Right ventricle myocardium superior (tissue), 1 donor: ENCODE measurements around the gene SEMA5B. TPM values are rescaled to one million over a fixed set of nuclear protein-coding genes. Genes with fewer than 3 reads are reported as not detected.

Experiments used
- ATAC-seq: fragments of 200-7000 bp; cut with Tn5 transposase; one replicate; pipeline ENCODE4 v1.9.1; 2020; ENCODE audit warnings: mild to moderate bottlenecking; ENCODE audit not compliant: poor library complexity
- DNase-seq: peaks from one replicate; pipeline ENCODE4 v3.0.0-alpha.2; 2020
- intact Hi-C: fragments of 100-400 bp; cut with DNase I; formaldehyde crosslinking; loops from one replicate; pipeline ENCODE4 v1.11.2; 2022
- total RNA-seq: library from RNA; stranded (reverse); fragmentation: NEBNext Ultra II Directional; extraction: Animal tissue kit (Norgen Biotek cat#: 25700); gene quantifications from one replicate; pipeline ENCODE4 v1.2.1, GENCODE V29; 2021
- donor health status: DM: no; HTN: yes; CAD: no; lungs with severe emphysema.

SEMA5B gene
- total RNA-seq, 1 donor from 2014 or later, result 2.1 TPM

- DNase-seq, result peak; percentile 51
- intact Hi-C loops, result no loop called here
- peak; percentile 84 for ATAC-seq
Measured at GRCh38 chr3:122893754-122894668, 133.6 kb downstream of the SEMA5B start.

GRCh38 chr3:122893282-122893681 lies 134.3 kb downstream of the SEMA5B start:
- DNase-seq, result no peak
- intact Hi-C loops, result no loop called here
- no peak for ATAC-seq

GRCh38 chr3:122892118-122892960 lies 135.2 kb downstream of the SEMA5B start:
- no peak for DNase-seq
- intact Hi-C loops, result no loop called here
- ATAC-seq, result no peak

GRCh38 chr3:122890720-122891220 lies 136.8 kb downstream of the SEMA5B start:
- intact Hi-C loops, result no loop called here
- ATAC-seq (peak; percentile 13), DNase-seq (no peak)

GRCh38 chr3:122890077-122890719 lies 137.4 kb downstream of the SEMA5B start:
- intact Hi-C loops, result no loop called here
- ATAC-seq, result peak; percentile 87
- DNase-seq, result peak; percentile 77

- intact Hi-C loops, result no loop called here
- DNase-seq, result no peak
- no peak for ATAC-seq
Measured at GRCh38 chr3:122886946-122887345, 140.6 kb downstream of the SEMA5B start.

GRCh38 chr3:122886251-122886650 lies 141.3 kb downstream of the SEMA5B start:
- no peak for ATAC-seq
- intact Hi-C loops, result no loop called here
- no peak for DNase-seq

- no peak for ATAC-seq
- intact Hi-C loops, result no loop called here
Measured at GRCh38 chr3:122882361-122882947, 145.1 kb downstream of the SEMA5B start.

GRCh38 chr3:122880624-122881023 lies 146.9 kb downstream of the SEMA5B start:
- DNase-seq (no peak), ATAC-seq (no peak)
- intact Hi-C loops, result no loop called here

More at GRCh38 chr3:122882361-122882947, 145.1 kb downstream of the SEMA5B start:
- DNase-seq, result no peak

- ATAC-seq (no peak), DNase-seq (no peak)
- intact Hi-C loops, result no loop called here
Measured at GRCh38 chr3:122880173-122880572, 147.4 kb downstream of the SEMA5B start.

GRCh38 chr3:122875547-122876127 lies 151.9 kb downstream of the SEMA5B start:
- DNase-seq, result no peak
- intact Hi-C loops, result no loop called here
- ATAC-seq, result no peak

GRCh38 chr3:122873741-122874515 lies 153.6 kb downstream of the SEMA5B start:
- DNase-seq, result no peak
- intact Hi-C loops, result no loop called here
- ATAC-seq, result no peak

- ATAC-seq (no peak), DNase-seq (no peak)
- intact Hi-C loops, result no loop called here
Measured at GRCh38 chr3:122868322-122868721, 159.2 kb downstream of the SEMA5B start.

- DNase-seq (no peak), ATAC-seq (no peak)
- intact Hi-C loops, result no loop called here
Measured at GRCh38 chr3:122864498-122864897, 163.1 kb downstream of the SEMA5B start.

- no peak for ATAC-seq
- intact Hi-C loops, result no loop called here
- no peak for DNase-seq
Measured at GRCh38 chr3:122862381-122862780, 165.2 kb downstream of the SEMA5B start.
